HepG2 (cell line): ENCODE measurements around the gene FCN3. TPM values are rescaled to one million over a fixed set of nuclear protein-coding genes. Genes with fewer than 3 reads are reported as not detected.

ENCODE experiments used
- ATRX ChIP-seq: sonication (generic); formaldehyde crosslinking; IDR thresholded peaks from 2 replicates; pipeline ENCODE4 v1.4.0; 2020; ENCODE audit warnings: missing genetic modification reagents, borderline replicate concordance
- HOXA5 ChIP-seq: sonication (generic); formaldehyde crosslinking; IDR thresholded peaks from 2 replicates; pipeline ENCODE4 v1.4.0; 2020; ENCODE audit warnings: missing genetic modification reagents
- ISX ChIP-seq: sonication (generic); formaldehyde crosslinking; conservative IDR thresholded peaks from 2 replicates; pipeline ENCODE4 v1.5.0; 2020; ENCODE audit warnings: missing genetic modification reagents
- KDM2A ChIP-seq: sonication (generic); formaldehyde crosslinking; IDR thresholded peaks from 2 replicates; pipeline ENCODE4 v1.4.0; 2020; ENCODE audit warnings: low read depth, missing genetic modification reagents, borderline replicate concordance
- MAF1 ChIP-seq: sonication (generic); formaldehyde crosslinking; IDR thresholded peaks from 2 replicates; pipeline ENCODE4 v1.5.0; 2020; ENCODE audit warnings: missing genetic modification reagents, borderline replicate concordance
- RBM39 ChIP-seq: fragments of 200-400 bp; formaldehyde crosslinking; IDR thresholded peaks from one replicate; pipeline ENCODE4 v1.6.1; 2018; ENCODE audit warnings: antibody characterized with exemption, mild to moderate bottlenecking, low read depth, low read length; ENCODE audit not compliant: poor library complexity, severe bottlenecking
- STAT6 ChIP-seq: sonication (generic); formaldehyde crosslinking; IDR thresholded peaks from 2 replicates; pipeline ENCODE4 v1.4.0; 2020; ENCODE audit warnings: missing genetic modification reagents, mild to moderate bottlenecking, borderline replicate concordance
- ZNF142 ChIP-seq: sonication (generic); formaldehyde crosslinking; IDR thresholded peaks from 2 replicates; pipeline ENCODE4 v1.4.0; 2020; ENCODE audit warnings: missing genetic modification reagents
- ZNF550 ChIP-seq: sonication (generic); formaldehyde crosslinking; IDR thresholded peaks from 2 replicates; pipeline ENCODE4 v1.4.0; 2020; ENCODE audit warnings: mild to moderate bottlenecking, missing genetic modification reagents, borderline replicate concordance
- ZNF607 ChIP-seq: sonication (generic); formaldehyde crosslinking; IDR thresholded peaks from 2 replicates; pipeline ENCODE4 v1.5.1; 2020; ENCODE audit warnings: missing genetic modification reagents, mild to moderate bottlenecking, borderline replicate concordance
- ZNF782 ChIP-seq: sonication (generic); formaldehyde crosslinking; IDR thresholded peaks from 2 replicates; pipeline ENCODE4 v1.4.0; 2020; ENCODE audit warnings: missing genetic modification reagents, mild to moderate bottlenecking, borderline replicate concordance
- ZNF850 ChIP-seq: sonication (generic); formaldehyde crosslinking; conservative IDR thresholded peaks from 2 replicates; pipeline ENCODE4 v1.9.0; 2021; ENCODE audit warnings: mild to moderate bottlenecking, missing genetic modification reagents
- ZNF883 ChIP-seq: sonication (generic); formaldehyde crosslinking; IDR thresholded peaks from 2 replicates; pipeline ENCODE4 v1.5.1; 2020; ENCODE audit warnings: mild to moderate bottlenecking, missing genetic modification reagents; ENCODE audit errors: not compliant biosample characterization
- polyA plus RNA-seq, 8 experiments: library from polyadenylated mRNA; depleted of rRNA in 3 of 8; stranded (reverse) in 7 of 8; unstranded in 1 of 8; fragments of >200 nt; fragmentation: Illumina TruSeq in 4 of 8; extraction: Trizol in 4 of 8; gene quantifications; 2 replicates each; pipeline versions ENCODE4 v1.2.1 to v1.2.3, GENCODE V29; 2011 to 2016; ENCODE audit warnings: low read depth in 4 of 8, missing spikeins in 1 of 8, mixed read lengths in 1 of 8; ENCODE audit not compliant: insufficient read depth in 1 of 8
- total RNA-seq, 5 experiments: library from RNA; depleted of rRNA; stranded (reverse); fragments of >200 nt; fragmentation: Illumina TruSeq; extraction: Trizol; gene quantifications; 2 replicates each; pipeline ENCODE4 v1.2.3, GENCODE V29; 2016; ENCODE audit warnings: low read depth in 1 of 5
- TF ChIP-seq, protein P1 (sequence below): IDR thresholded peaks from 2 replicates; pipeline ENCODE4 v1.6.1; 2016; ENCODE audit warnings: mild to moderate bottlenecking
- TF ChIP-seq, protein P2 (sequence below): sonication (generic); formaldehyde crosslinking; IDR thresholded peaks from 2 replicates; pipeline ENCODE4 v1.5.1; 2020; ENCODE audit warnings: missing genetic modification reagents, mild to moderate bottlenecking, borderline replicate concordance

The FCN3 gene
- total and polyA plus RNA-seq, 2 of the 13 experiments (the other 11 are each of a cell fraction or from before 2014, with no cell fraction given), result not detected

- no peak for TF ChIP-seq STAT6 (CRISPR knock-in tag)
- no peak; the same call in 1 of the 2 replicates for TF ChIP-seq ZNF782 (CRISPR knock-in tag)
- 0 out of 2 replicates have a peak, but pooled peaks have one; percentile 45 for TF ChIP-seq HOXA5
- TF ChIP-seq ZNF607, result peak; percentile 85
- peak; percentile 65 for TF ChIP-seq KDM2A
- no peak for TF ChIP-seq MAF1 (CRISPR knock-in tag)
- TF ChIP-seq ZNF883 (CRISPR knock-in tag), result no peak
- TF ChIP-seq, protein P1, sequence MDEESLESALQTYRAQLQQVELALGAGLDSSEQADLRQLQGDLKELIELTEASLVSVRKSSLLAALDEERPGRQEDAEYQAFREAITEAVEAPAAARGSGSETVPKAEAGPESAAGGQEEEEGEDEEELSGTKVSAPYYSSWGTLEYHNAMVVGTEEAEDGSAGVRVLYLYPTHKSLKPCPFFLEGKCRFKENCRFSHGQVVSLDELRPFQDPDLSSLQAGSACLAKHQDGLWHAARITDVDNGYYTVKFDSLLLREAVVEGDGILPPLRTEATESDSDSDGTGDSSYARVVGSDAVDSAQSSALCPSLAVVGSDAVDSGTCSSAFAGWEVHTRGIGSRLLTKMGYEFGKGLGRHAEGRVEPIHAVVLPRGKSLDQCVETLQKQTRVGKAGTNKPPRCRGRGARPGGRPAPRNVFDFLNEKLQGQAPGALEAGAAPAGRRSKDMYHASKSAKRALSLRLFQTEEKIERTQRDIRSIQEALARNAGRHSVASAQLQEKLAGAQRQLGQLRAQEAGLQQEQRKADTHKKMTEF (CRISPR knock-in tag), result no peak
- 0 out of 2 replicates have a peak, but pooled peaks have one; percentile 20 for TF ChIP-seq ISX
- no peak for TF ChIP-seq RBM39
- TF ChIP-seq ZNF550 (CRISPR knock-in tag), result no peak
- TF ChIP-seq, protein P2, sequence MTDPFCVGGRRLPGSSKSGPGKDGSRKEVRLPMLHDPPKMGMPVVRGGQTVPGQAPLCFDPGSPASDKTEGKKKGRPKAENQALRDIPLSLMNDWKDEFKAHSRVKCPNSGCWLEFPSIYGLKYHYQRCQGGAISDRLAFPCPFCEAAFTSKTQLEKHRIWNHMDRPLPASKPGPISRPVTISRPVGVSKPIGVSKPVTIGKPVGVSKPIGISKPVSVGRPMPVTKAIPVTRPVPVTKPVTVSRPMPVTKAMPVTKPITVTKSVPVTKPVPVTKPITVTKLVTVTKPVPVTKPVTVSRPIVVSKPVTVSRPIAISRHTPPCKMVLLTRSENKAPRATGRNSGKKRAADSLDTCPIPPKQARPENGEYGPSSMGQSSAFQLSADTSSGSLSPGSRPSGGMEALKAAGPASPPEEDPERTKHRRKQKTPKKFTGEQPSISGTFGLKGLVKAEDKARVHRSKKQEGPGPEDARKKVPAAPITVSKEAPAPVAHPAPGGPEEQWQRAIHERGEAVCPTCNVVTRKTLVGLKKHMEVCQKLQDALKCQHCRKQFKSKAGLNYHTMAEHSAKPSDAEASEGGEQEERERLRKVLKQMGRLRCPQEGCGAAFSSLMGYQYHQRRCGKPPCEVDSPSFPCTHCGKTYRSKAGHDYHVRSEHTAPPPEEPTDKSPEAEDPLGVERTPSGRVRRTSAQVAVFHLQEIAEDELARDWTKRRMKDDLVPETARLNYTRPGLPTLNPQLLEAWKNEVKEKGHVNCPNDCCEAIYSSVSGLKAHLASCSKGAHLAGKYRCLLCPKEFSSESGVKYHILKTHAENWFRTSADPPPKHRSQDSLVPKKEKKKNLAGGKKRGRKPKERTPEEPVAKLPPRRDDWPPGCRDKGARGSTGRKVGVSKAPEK (CRISPR knock-in tag), result no peak
- TF ChIP-seq ATRX (CRISPR knock-in tag), result no peak
- TF ChIP-seq ZNF142 (CRISPR knock-in tag), result no peak
- TF ChIP-seq ZNF850 (CRISPR knock-in tag), result 0 out of 2 replicates have a peak, but pooled peaks have one; percentile 34
These were observed 17.2 kb downstream of the FCN3 start (continued) for GRCh38 chr1:27357281-27358037.
